Activated CD4-positive, alpha-beta T cell treated with anti-CD3 and anti-CD28 coated beads, Interleukin-2, amount 10 ng/mL, durations not matched to agents 7 days and 5 days (primary cell): ENCODE measurements around the gene BMP4. TPM values are rescaled to one million over a fixed set of nuclear protein-coding genes. Genes with fewer than 3 reads are reported as not detected.

Experiments
- CTCF ChIA-PET: fragments of 350-600 bp; sonication (Branson Sonifier 250); formaldehyde crosslinking; loops from one replicate; lab custom pipeline; 2021; ENCODE audit warnings: antibody characterized with exemption; lab: Charles Lee
- POLR2A ChIA-PET: fragments of 350-600 bp; sonication (Branson Sonifier 250); formaldehyde crosslinking; loops from one replicate; lab custom pipeline; 2021; ENCODE audit warnings: antibody characterized with exemption; lab: Charles Lee
- DNase-seq: peaks from one replicate; pipeline ENCODE4 v3.0.0-alpha.2; 2020
- H3K27ac Mint-ChIP-seq: one replicate; pipeline ENCODE4 v1.8.0; 2021; ENCODE audit warnings: mild to moderate bottlenecking, moderate library complexity, mixed read lengths
- H3K27me3 Mint-ChIP-seq: one replicate; pipeline ENCODE4 v1.8.0; 2021; ENCODE audit warnings: mixed read lengths
- H3K36me3 Mint-ChIP-seq: one replicate; pipeline ENCODE4 v1.8.0; 2021; ENCODE audit warnings: low read depth, mixed read lengths
- H3K4me1 Mint-ChIP-seq: one replicate; pipeline ENCODE4 v1.8.0; 2021; ENCODE audit warnings: mixed read lengths
- H3K4me3 Mint-ChIP-seq: one replicate; pipeline ENCODE4 v1.8.0; 2021; ENCODE audit warnings: mild to moderate bottlenecking, moderate library complexity, mixed read lengths
- H3K9me3 Mint-ChIP-seq: one replicate; pipeline ENCODE4 v1.8.0; 2021; ENCODE audit warnings: mixed read lengths
- total RNA-seq, 2 experiments: library from RNA; stranded (reverse); gene quantifications; one replicate each; pipeline ENCODE4 v1.2.3, GENCODE V29; 2021

Gene BMP4
- total RNA-seq, 2 experiments from 2014 or later = 0.60 to 0.64 TPM

- peak overlapping the region; percentile 32 for H3K4me3 Mint-ChIP-seq
- CTCF ChIA-PET = no interaction called here
- peaks cover 35% of the 10 kb centered on the region for H3K4me1 Mint-ChIP-seq
- POLR2A ChIA-PET = no interaction called here
- DNase-seq = no peak
- H3K27me3 Mint-ChIP-seq = peaks cover 80% of the 10 kb centered on the region
- peak overlapping the region; percentile 60 for H3K27ac Mint-ChIP-seq
- no peaks in the 10 kb centered on the region for H3K9me3 Mint-ChIP-seq
- H3K36me3 Mint-ChIP-seq = no peaks in the 10 kb centered on the region
Observed at GRCh38 chr14:53955671-53956426, 776 bp downstream of the BMP4 start.

- Mint-ChIP-seq H3K4me3 (peak overlapping the region; percentile 19), H3K4me1 (peaks cover 35% of the 10 kb centered on the region), H3K9me3 (no peaks in the 10 kb centered on the region), H3K27me3 (peaks cover 78% of the 10 kb centered on the region), H3K27ac (peak overlapping the region; percentile 60), H3K36me3 (no peaks in the 10 kb centered on the region)
- ChIA-PET CTCF (no interaction called here), POLR2A (no interaction called here)
- DNase-seq = no peak
Observed at GRCh38 chr14:53955229-53955556, 1.4 kb downstream of the BMP4 start.

GRCh38 chr14:53954551-53955228 lies 1.9 kb downstream of the BMP4 start:
- Mint-ChIP-seq H3K4me3 (peak overlapping the region; percentile 74), H3K4me1 (peaks cover 35% of the 10 kb centered on the region), H3K9me3 (no peaks in the 10 kb centered on the region), H3K27me3 (peaks cover 81% of the 10 kb centered on the region), H3K27ac (no peak overlapping the region), H3K36me3 (no peaks in the 10 kb centered on the region)
- DNase-seq = peak; percentile 10
- ChIA-PET CTCF (interaction anchor here (0.6 kb wide), 1 partner anchor 231 kb away, joined by 3 read pairs; no protein-coding TSS in a partner anchor), POLR2A (no interaction called here)

- no peaks in the 10 kb centered on the region for H3K9me3 Mint-ChIP-seq
- no peaks in the 10 kb centered on the region for H3K36me3 Mint-ChIP-seq
- H3K27ac Mint-ChIP-seq = no peak overlapping the region
- DNase-seq = no peak
- H3K27me3 Mint-ChIP-seq = peaks cover 79% of the 10 kb centered on the region
- CTCF ChIA-PET = interaction anchor here (0.6 kb wide), 1 partner anchor 231 kb away, joined by 3 read pairs; no protein-coding TSS in a partner anchor
- H3K4me1 Mint-ChIP-seq = peaks cover 35% of the 10 kb centered on the region
- peak overlapping the region; percentile 74 for H3K4me3 Mint-ChIP-seq
- POLR2A ChIA-PET = no interaction called here
Observed at GRCh38 chr14:53953828-53954550, 2.6 kb downstream of the BMP4 start.

GRCh38 chr14:53953002-53953827 lies 3.4 kb downstream of the BMP4 start:
- ChIA-PET POLR2A (no interaction called here), CTCF (no interaction called here)
- peaks cover 85% of the 10 kb centered on the region for H3K27me3 Mint-ChIP-seq
- H3K4me3 Mint-ChIP-seq = peak overlapping the region; percentile 74
- no peak for DNase-seq
- H3K4me1 Mint-ChIP-seq = peaks cover 35% of the 10 kb centered on the region
- H3K27ac Mint-ChIP-seq = no peak overlapping the region
- H3K9me3 Mint-ChIP-seq = no peaks in the 10 kb centered on the region
- H3K36me3 Mint-ChIP-seq = no peaks in the 10 kb centered on the region

- ChIA-PET CTCF (no interaction called here), POLR2A (no interaction called here)
- Mint-ChIP-seq H3K27ac (no peak overlapping the region), H3K9me3 (no peaks in the 10 kb centered on the region), H3K4me3 (peak overlapping the region; percentile 61), H3K4me1 (peaks cover 35% of the 10 kb centered on the region), H3K27me3 (peaks cover 85% of the 10 kb centered on the region), H3K36me3 (no peaks in the 10 kb centered on the region)
- DNase-seq = no peak
Observed at GRCh38 chr14:53952533-53952932, 4.1 kb downstream of the BMP4 start.

- Mint-ChIP-seq H3K9me3 (no peaks in the 10 kb centered on the region), H3K36me3 (no peaks in the 10 kb centered on the region), H3K4me1 (peaks cover 31% of the 10 kb centered on the region), H3K27me3 (peaks cover 86% of the 10 kb centered on the region), H3K4me3 (no peak overlapping the region), H3K27ac (no peak overlapping the region)
- ChIA-PET CTCF (no interaction called here), POLR2A (no interaction called here)
- no peak for DNase-seq
Observed at GRCh38 chr14:53951627-53952303, 4.9 kb downstream of the BMP4 start.

- CTCF ChIA-PET = no interaction called here
- H3K27ac Mint-ChIP-seq = no peak overlapping the region
- H3K4me3 Mint-ChIP-seq = no peak overlapping the region
- H3K9me3 Mint-ChIP-seq = no peaks in the 10 kb centered on the region
- H3K4me1 Mint-ChIP-seq = peaks cover 28% of the 10 kb centered on the region
- POLR2A ChIA-PET = no interaction called here
- no peak for DNase-seq
- H3K27me3 Mint-ChIP-seq = peaks cover 84% of the 10 kb centered on the region
- no peaks in the 10 kb centered on the region for H3K36me3 Mint-ChIP-seq
Observed at GRCh38 chr14:53951243-53951626, 5.4 kb downstream of the BMP4 start.

GRCh38 chr14:53950031-53950793 lies 6.4 kb downstream of the BMP4 start:
- Mint-ChIP-seq H3K27ac (no peak overlapping the region), H3K4me3 (no peak overlapping the region), H3K4me1 (peaks cover 18% of the 10 kb centered on the region), H3K27me3 (peaks cover 82% of the 10 kb centered on the region), H3K36me3 (no peaks in the 10 kb centered on the region), H3K9me3 (no peaks in the 10 kb centered on the region)
- DNase-seq = no peak
- POLR2A ChIA-PET = no interaction called here
- CTCF ChIA-PET = no interaction called here

GRCh38 chr14:53949201-53949600 lies 7.4 kb downstream of the BMP4 start:
- Mint-ChIP-seq H3K36me3 (no peaks in the 10 kb centered on the region), H3K4me1 (peaks cover 10% of the 10 kb centered on the region), H3K27me3 (peaks cover 82% of the 10 kb centered on the region), H3K4me3 (no peak overlapping the region), H3K27ac (no peak overlapping the region), H3K9me3 (no peaks in the 10 kb centered on the region)
- ChIA-PET CTCF (interaction anchor here (0.6 kb wide), 1 partner anchor 643 kb away, joined by 6 read pairs; no protein-coding TSS in a partner anchor), POLR2A (no interaction called here)
- no peak for DNase-seq

- POLR2A ChIA-PET = no interaction called here
- Mint-ChIP-seq H3K36me3 (no peaks in the 10 kb centered on the region), H3K4me1 (peaks cover 4% of the 10 kb centered on the region), H3K27me3 (peaks cover 81% of the 10 kb centered on the region), H3K27ac (no peak overlapping the region), H3K9me3 (no peaks in the 10 kb centered on the region), H3K4me3 (no peak overlapping the region)
- CTCF ChIA-PET = interaction anchor here (1.0 kb wide), 1 partner anchor 9 kb away, joined by 3 read pairs; no protein-coding TSS in a partner anchor
- no peak for DNase-seq
Observed at GRCh38 chr14:53948205-53948884, 8.3 kb downstream of the BMP4 start.
